Gastrocnemius medialis (tissue), 4 donors: ENCODE results near the gene XCL2.

Experiments
- CTCF ChIP-seq, 5 experiments: fragments of 450-650 bp in 3 of 5; fragments of 200-600 bp in 2 of 5; sonication (generic) in 2 of 5; IDR thresholded peaks in 4 of 5; conservative IDR thresholded peaks in 1 of 5; 1 replicate in 4 of 5; 2 replicates in 1 of 5; pipeline ENCODE4 v1.5.1; 2016 to 2019; ENCODE audit warnings: antibody characterized with exemption in 5 of 5, mild to moderate bottlenecking in 3 of 5, moderate library complexity in 3 of 5
- POLR2A ChIP-seq, 2 donors: fragments of 450-650 bp; IDR thresholded peaks; one replicate each; pipeline ENCODE4 v1.6.1; 2017; ENCODE audit warnings: antibody characterized with exemption in 2 of 2, mild to moderate bottlenecking in 2 of 2, moderate library complexity in 2 of 2

GRCh38 chr1:168506204-168506819 is 37.5 kb downstream of the XCL2 start:
- TF ChIP-seq CTCF (IDR thresholded peaks at IDR 0.05 in 4 of 5, conservative IDR thresholded peaks at IDR 0.05 in 1 of 5) (no peak), POLR2A (IDR thresholded peaks at IDR 0.05) (no peak)
